IPS-11a (cell line): ENCODE data around the gene FNBP1.
"Not testable (repeated sequence)": the region's sequence is repeated elsewhere in the genome, so short reads cannot be mapped to it uniquely, and the experiment has no call there.

Source experiments
- H3K4me3 ChIP-seq: one replicate; pipeline ENCODE4 v1.5.1; 2013; ENCODE audit warnings: low read depth, low read length, control low read depth

Gene FNBP1

GRCh38 chr9:129898185-129898584 is 144.8 kb downstream of the FNBP1 start:
- H3K4me3 ChIP-seq = no peak overlapping the region

GRCh38 chr9:129897263-129897662 is 145.7 kb downstream of the FNBP1 start:
- no peak overlapping the region for H3K4me3 ChIP-seq

- no peak overlapping the region for H3K4me3 ChIP-seq
Measured at GRCh38 chr9:129895376-129896268, 147.4 kb downstream of the FNBP1 start.

GRCh38 chr9:129894120-129894823 is 148.7 kb downstream of the FNBP1 start:
- H3K4me3 ChIP-seq = no peak overlapping the region

GRCh38 chr9:129891569-129891968 is 151.4 kb downstream of the FNBP1 start:
- no peak overlapping the region for H3K4me3 ChIP-seq

- H3K4me3 ChIP-seq = not testable (repeated sequence)
Measured at GRCh38 chr9:129890718-129891299, 152.2 kb downstream of the FNBP1 start.

GRCh38 chr9:129889941-129890717 is 152.9 kb downstream of the FNBP1 start:
- H3K4me3 ChIP-seq = peak overlapping the region; percentile 13

GRCh38 chr9:129889122-129889940 is 153.7 kb downstream of the FNBP1 start:
- H3K4me3 ChIP-seq = no peak overlapping the region

- no peak overlapping the region for H3K4me3 ChIP-seq
Measured at GRCh38 chr9:129888293-129889121, 154.5 kb downstream of the FNBP1 start.

GRCh38 chr9:129887334-129888292 is 155.4 kb downstream of the FNBP1 start:
- H3K4me3 ChIP-seq = no peak overlapping the region

- no peak overlapping the region for H3K4me3 ChIP-seq
Measured at GRCh38 chr9:129886226-129887174, 156.5 kb downstream of the FNBP1 start.

GRCh38 chr9:129885670-129886106 is 157.3 kb downstream of the FNBP1 start:
- H3K4me3 ChIP-seq = no peak overlapping the region

GRCh38 chr9:129885018-129885669 is 157.8 kb downstream of the FNBP1 start:
- peak overlapping the region; percentile 6 for H3K4me3 ChIP-seq

GRCh38 chr9:129884220-129885017 is 158.6 kb downstream of the FNBP1 start:
- H3K4me3 ChIP-seq = peak overlapping the region; percentile 6

- H3K4me3 ChIP-seq = no peak overlapping the region
Measured at GRCh38 chr9:129881547-129882324, 161.3 kb downstream of the FNBP1 start.
